SJCRH30 (cell line): Measurements from ENCODE around the gene ZCCHC17. TPM values are rescaled to one million over a fixed set of nuclear protein-coding genes. Genes with fewer than 3 reads are reported as not detected.
A peak's percentile ranks its signal among the peaks of the same experiment; 100 is the strongest.

Experiments
- DNase-seq, 2 experiments: peaks; one replicate each; pipeline ENCODE4 v3.0.0-alpha.2; 2015 to 2020
- H3K27ac ChIP-seq: fragments of 250-450 bp; sonication (Bioruptor Pico); 2 replicates; pipeline ENCODE4 v1.5.1; 2020; ENCODE audit warnings: mild to moderate bottlenecking, moderate library complexity
- H3K27me3 ChIP-seq: fragments of 250-450 bp; sonication (Bioruptor Pico); 2 replicates; pipeline ENCODE4 v1.5.1; 2020; ENCODE audit warnings: mild to moderate bottlenecking, moderate library complexity
- H3K36me3 ChIP-seq: fragments of 250-450 bp; sonication (Bioruptor Pico); 2 replicates; pipeline ENCODE4 v1.5.1; 2020; ENCODE audit warnings: mild to moderate bottlenecking, moderate library complexity
- H3K4me1 ChIP-seq: fragments of 250-450 bp; sonication (Bioruptor Pico); 2 replicates; pipeline ENCODE4 v1.5.1; 2020; ENCODE audit warnings: mild to moderate bottlenecking, moderate library complexity
- H3K4me3 ChIP-seq: fragments of 250-450 bp; sonication (Bioruptor Pico); 2 replicates; pipeline ENCODE4 v1.5.1; 2020; ENCODE audit warnings: mild to moderate bottlenecking, moderate library complexity
- H3K9me3 ChIP-seq: fragments of 250-450 bp; sonication (Bioruptor Pico); replicated peaks from 2 replicates; pipeline ENCODE4 v1.5.1; 2020; ENCODE audit warnings: mild to moderate bottlenecking, moderate library complexity
- total RNA-seq: library from RNA; depleted of rRNA; stranded (reverse); fragments of >200 nt; shearing (Covaris generic); gene quantifications from 2 replicates; pipeline ENCODE4 v1.2.3, GENCODE V29; 2014; rRNA removed

ZCCHC17 gene
- total RNA-seq, 1 experiment from 2014 or later = 44.9 TPM

DNA sequence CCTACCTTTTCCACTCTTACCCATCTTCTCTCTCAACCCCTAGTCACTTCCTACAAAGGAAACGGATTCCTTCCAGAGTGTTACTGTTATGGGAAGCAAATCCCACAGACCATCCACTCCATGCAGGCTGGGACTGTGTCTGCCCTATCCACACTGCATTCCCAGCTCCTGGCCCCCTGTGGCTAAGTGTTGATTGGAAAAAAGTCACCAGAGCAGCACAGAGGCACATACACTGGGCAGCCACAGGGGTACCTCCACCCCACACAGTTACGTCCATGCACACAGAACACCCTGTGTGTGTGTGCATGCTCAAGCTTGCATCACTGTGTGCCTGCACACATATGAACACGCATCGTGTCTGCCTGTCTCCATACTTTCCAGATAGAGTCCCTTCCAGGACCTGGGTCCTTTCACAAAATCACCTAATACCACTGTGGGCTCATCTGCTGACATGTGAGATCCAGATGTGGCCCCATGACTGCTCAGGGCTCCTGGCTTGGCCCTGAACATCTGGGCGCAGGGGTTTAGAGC lies 112.0 kb downstream of the ZCCHC17 start:
- H3K27ac ChIP-seq = no peak overlapping the region
- DNase-seq = no peak

DNA sequence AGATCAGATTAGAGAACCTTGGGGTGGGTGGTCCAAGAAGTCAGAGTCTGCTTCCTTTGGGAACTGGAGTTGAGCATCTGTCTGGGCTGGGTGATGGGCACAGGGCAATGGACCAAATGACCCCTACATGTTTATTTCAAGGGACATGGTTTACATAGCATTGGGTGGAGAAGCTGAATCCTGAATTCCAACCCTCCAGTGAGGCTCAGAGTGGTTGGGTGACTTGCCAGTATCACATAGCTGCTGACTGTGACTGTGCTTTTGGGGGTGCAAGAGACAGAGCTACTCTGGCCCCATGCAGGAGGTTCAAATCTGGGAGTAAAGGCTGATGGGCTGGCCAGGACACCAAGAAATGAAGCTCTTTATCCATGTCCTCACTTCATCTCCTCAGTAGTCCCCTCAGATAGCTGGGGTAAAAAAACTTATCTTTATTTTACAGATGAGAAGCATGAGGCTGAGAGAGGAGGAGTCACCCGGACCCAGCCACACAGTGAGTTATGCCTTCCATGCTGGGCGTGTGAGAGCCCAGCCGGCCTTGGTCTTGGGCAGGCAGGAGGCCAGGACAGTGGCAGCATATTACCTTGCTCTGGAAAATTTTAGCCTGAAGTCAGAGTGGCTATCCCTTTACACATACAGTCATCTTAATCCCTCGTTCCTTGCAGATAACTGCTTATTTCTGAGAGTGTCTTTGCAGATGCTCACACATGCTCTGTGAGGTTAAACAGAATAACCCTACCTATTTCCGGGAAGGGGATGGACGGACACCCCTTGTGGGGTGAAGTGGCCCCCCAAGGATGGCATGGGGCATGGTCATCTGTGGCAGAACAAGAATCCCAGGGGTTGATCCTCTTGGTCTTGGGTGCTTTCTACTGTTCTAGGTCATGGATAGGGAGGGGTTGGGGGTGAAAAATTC lies 113.4 kb downstream of the ZCCHC17 start:
- peaks cover 25% of the 10 kb centered on the region for H3K4me1 ChIP-seq
- no peak overlapping the region for H3K27ac ChIP-seq
- no peaks in the 10 kb centered on the region for H3K36me3 ChIP-seq
- H3K9me3 ChIP-seq = no peaks in the 10 kb centered on the region
- no peak for DNase-seq
- no peaks in the 10 kb centered on the region for H3K27me3 ChIP-seq
- no peak overlapping the region for H3K4me3 ChIP-seq

More for the DNA sequence above, 112.0 kb downstream of the ZCCHC17 start:
- Histone ChIP-seq H3K9me3 (no peaks in the 10 kb centered on the region), H3K36me3 (no peaks in the 10 kb centered on the region), H3K4me3 (no peak overlapping the region), H3K4me1 (peaks cover 26% of the 10 kb centered on the region), H3K27me3 (no peaks in the 10 kb centered on the region)

DNA sequence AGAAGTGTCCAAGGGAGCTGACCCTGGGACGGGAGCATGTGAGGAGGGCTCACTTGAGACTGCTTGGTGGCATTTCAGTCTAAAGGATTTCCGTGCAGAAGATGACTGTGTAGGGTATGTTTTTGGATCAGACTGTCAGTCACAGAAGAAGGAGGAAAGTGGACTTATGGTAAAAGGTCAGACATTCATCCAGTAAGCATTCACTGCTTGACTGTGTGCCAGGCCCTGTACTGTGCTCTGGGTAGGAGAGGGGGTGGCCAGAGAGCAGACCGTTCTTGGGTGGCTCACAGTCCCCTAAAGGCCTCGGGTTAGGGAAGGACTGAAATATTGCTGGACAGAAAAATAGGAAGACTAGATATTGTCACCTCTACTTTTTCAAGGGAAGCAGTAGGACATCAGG lies 114.0 kb downstream of the ZCCHC17 start:
- Histone ChIP-seq H3K36me3 (no peaks in the 10 kb centered on the region), H3K27me3 (no peaks in the 10 kb centered on the region), H3K27ac (no peak overlapping the region), H3K4me3 (no peak overlapping the region), H3K9me3 (no peaks in the 10 kb centered on the region), H3K4me1 (peaks cover 26% of the 10 kb centered on the region)
- no peak for DNase-seq

DNA sequence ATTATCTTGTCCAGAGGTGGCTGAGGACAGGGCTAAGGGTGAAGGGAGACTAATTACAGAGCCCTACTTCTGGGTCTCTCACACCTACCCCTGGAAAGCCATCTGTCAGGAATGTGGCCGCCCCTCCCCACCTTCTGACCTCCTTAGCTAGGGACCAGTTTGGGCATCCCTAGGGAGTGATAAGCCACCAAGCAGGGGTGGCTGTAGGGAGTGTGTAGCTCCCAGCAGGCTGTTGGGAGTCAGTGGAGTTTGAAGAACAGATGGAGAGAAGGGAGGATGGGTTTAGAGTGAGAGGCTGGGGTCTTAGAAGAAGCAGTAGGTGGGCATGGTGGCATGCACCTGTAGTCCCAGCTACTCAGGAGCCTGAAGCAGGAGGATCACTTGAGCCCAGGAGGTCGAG lies 115.4 kb downstream of the ZCCHC17 start:
- Histone ChIP-seq H3K4me3 (no peak overlapping the region), H3K36me3 (no peaks in the 10 kb centered on the region), H3K27ac (no peak overlapping the region), H3K4me1 (peaks cover 21% of the 10 kb centered on the region), H3K9me3 (no peaks in the 10 kb centered on the region), H3K27me3 (no peaks in the 10 kb centered on the region)
- no peak for DNase-seq

DNA sequence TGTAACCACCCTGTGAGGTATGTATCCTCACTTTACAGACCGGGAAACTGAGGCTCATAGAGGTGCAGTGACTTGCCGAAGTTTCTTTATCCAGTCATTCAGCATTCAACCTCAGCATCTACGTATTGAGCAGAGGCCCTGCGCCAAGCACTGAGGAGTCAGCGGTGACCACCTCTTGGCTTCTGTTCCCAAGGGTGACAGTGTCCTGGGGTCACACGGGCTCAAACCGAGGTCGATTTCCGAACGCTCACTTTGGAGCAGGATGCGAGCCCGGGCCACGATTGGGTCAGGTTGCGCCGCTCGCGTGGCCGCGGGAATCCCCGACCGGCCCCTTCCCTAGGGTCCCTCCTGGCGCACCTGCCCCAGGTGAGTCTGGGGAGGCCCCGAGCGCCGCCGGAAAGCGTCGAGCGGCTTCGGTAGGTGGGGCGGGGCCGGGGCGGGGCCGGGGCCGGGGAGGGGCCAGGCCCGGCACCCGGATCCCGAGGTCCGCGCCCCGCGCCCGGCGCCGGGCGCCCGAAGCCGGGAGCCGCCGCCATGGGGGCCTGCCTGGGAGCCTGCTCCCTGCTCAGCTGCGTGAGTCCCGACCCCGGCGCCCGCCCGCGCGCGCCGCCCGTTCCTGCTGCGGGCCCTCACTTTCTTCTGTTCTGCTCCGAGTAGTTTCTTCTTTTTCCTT lies 116.0 kb downstream of the ZCCHC17 start, which contains the start of gene SERINC2:
TSS of gene SERINC2 (plus strand) at position 482 of the 673 bp plus-strand sequence. CDS start at position 535, 53 bp downstream.
- Histone ChIP-seq H3K4me3 (peak within 1 kb of the TSS; percentile 71), H3K9me3 (no peaks in the 10 kb centered on the region), H3K27me3 (no peaks in the 10 kb centered on the region), H3K4me1 (peaks cover 21% of the 10 kb centered on the region), H3K36me3 (no peaks in the 10 kb centered on the region), H3K27ac (peak within 1 kb of the TSS; percentile 89)
- DNase-seq = peak in 1 of 2 experiments; percentile 62

DNA sequence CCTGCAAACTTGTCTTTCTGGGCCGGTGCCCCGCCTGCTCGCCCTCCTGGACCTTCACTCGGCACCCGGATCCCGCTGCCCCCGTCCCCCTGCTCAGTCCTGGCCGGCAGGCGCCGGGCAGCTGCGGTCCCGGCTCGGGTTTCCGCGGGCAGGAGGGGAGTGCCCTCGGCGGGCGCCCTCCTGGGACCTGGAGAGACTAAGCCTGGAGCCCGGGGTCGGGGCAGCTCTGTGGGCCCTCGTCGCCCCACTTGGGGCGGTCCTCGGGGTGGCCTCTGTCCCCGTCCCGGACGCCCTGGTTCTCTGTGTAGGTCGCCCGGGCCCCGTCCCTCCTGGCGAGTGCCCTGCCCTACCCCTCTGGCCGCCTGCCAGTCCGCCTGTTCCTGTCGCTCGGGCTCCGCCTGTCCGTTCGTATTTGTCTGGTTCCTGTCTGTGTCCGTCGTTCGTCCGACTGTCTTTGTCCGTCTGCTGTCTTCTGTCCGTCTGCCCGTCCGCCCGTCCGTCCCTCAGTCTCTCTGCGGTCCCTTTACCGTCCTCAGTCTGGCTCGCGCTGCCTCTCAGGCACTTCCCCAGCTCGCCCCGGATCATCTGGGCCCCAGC lies 116.7 kb downstream of the ZCCHC17 start:
- Histone ChIP-seq H3K27ac (peak overlapping the region; percentile 89), H3K9me3 (no peaks in the 10 kb centered on the region), H3K4me1 (peaks cover 21% of the 10 kb centered on the region), H3K4me3 (peak overlapping the region; percentile 71), H3K27me3 (no peaks in the 10 kb centered on the region), H3K36me3 (no peaks in the 10 kb centered on the region)
- peak; percentile 87 for DNase-seq

Other genes with a start within 250 kb of the ZCCHC17 start
- gene PUM1, start 231.3 kb upstream of the ZCCHC17 start, total RNA-seq = 99.1 and 99.7 TPM in 2 replicates
- gene NKAIN1, start 57.1 kb upstream of the ZCCHC17 start, total RNA-seq = 20.2 and 20.9 TPM in 2 replicates
- gene SNRNP40, start 244 bp upstream of the ZCCHC17 start, total RNA-seq = 262 and 267 TPM in 2 replicates
- 3.6 and 6.1 TPM in 2 replicates for gene FABP3, start 76.0 kb downstream of the ZCCHC17 start, total RNA-seq
- gene SERINC2, start 116.2 kb downstream of the ZCCHC17 start, total RNA-seq = 14.2 and 17.1 TPM in 2 replicates